Endometrium (tissue), 2 donors: ENCODE measurements around the gene NT5C3B.

Experiments
- FAIRE-seq: peaks from 2 replicates; lab custom pipeline; 2012; peaks lifted over from hg19 to GRCh38; lab: Jason Lieb, UNC
- donor health status: control.
- donor health status: control.

Gene NT5C3B

DNA sequence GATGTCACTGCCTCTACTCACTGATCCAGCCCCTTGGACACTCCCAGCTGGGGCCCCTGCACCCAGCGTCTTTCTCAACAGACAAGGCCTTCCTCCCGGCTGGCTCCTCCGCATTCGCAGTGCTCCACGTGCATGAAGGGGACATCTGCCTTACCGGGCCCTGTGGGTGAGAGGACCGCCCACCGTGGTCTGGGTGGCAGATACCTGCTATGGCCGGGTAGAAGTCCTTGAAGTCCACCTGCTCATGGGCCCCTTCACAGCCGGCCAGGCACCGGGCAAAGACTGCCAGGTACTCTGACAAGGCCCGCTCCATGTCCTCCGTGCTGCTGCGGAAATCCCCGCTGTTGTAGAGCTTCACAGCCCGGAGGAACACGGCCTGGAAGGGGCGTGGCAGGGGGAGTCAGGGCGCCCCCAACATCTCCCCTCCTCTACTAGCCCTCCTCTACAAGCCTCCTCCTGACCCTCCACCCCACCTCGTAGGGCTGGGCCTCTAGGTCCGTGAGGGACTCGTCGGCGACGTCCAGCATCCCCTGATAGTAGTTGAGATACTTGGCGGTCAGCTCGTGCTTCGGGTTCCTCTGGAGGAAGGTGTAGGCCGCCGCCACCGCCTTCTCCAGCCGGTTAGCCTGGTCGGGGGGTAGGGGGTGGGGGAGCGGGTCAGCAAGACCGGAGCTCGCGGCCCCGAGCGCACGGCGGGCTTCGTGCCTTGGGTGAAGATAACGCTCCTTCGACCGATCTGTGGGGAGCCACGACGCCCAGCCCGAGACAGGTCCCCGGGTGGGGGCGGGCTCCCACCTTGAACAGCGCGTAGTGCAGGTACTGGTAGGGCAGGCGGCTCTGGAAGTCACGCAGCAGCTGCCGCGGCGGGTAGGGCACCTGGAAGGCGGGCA lies 25.1 kb downstream of the NT5C3B start:
- no peak for FAIRE-seq

GRCh38 chr17:41806685-41807445 lies 29.2 kb downstream of the NT5C3B start:
- FAIRE-seq, result no peak

GRCh38 chr17:41803049-41804020 lies 32.7 kb downstream of the NT5C3B start:
- FAIRE-seq, result no peak

DNA sequence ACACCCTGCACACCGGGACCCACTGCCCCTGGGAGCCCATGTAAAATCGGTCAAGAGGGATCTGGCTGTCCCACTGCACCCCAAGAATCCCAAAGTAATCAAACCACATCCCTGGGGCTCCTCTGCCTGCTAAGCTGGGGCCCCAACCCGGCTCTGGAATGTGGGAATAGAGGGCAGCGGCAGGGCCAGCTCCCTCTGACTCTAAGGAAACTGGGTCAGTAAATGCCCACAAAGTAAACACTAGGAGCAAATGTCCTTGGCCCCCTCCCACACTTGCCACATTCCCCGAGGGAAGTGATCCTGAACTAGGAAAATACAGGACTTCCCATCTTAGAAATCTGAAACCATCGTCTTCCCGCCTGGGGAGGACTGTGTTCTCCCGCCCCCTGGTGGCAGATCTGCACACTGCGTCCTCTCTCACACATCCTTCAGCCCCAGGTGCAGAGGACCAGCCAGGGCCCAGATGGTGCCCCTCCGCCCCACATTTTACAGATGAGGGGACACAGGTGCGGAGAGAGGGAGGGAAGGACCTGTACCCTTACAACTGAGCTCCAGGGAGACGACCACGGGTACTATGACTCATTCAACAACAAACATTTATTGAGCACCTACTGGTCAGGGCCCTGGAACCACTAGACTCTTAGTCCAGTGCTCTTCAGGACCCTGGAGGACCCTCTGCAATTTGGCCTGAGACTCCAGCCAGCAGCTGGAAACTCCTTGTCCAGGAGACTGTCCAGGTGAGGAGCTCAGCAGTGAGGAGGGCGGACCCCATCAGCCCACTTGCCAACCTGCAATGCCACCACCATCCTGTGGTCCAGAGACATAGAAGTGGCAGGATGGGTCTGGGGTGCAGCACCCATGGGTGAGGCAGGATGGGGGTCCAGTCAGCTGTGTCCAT lies 34.4 kb downstream of the NT5C3B start:
- peak; percentile 55 for FAIRE-seq

- FAIRE-seq, result no peak
Measured at GRCh38 chr17:41800601-41801373, 35.2 kb downstream of the NT5C3B start.

- no peak for FAIRE-seq
Measured at GRCh38 chr17:41799366-41799765, 36.7 kb downstream of the NT5C3B start.

- no peak for FAIRE-seq
Measured at GRCh38 chr17:41797377-41797776, 38.7 kb downstream of the NT5C3B start.

GRCh38 chr17:41796121-41796895 lies 39.7 kb downstream of the NT5C3B start:
- FAIRE-seq, result no peak

- no peak for FAIRE-seq
Measured at GRCh38 chr17:41794540-41794975, 41.5 kb downstream of the NT5C3B start.

DNA sequence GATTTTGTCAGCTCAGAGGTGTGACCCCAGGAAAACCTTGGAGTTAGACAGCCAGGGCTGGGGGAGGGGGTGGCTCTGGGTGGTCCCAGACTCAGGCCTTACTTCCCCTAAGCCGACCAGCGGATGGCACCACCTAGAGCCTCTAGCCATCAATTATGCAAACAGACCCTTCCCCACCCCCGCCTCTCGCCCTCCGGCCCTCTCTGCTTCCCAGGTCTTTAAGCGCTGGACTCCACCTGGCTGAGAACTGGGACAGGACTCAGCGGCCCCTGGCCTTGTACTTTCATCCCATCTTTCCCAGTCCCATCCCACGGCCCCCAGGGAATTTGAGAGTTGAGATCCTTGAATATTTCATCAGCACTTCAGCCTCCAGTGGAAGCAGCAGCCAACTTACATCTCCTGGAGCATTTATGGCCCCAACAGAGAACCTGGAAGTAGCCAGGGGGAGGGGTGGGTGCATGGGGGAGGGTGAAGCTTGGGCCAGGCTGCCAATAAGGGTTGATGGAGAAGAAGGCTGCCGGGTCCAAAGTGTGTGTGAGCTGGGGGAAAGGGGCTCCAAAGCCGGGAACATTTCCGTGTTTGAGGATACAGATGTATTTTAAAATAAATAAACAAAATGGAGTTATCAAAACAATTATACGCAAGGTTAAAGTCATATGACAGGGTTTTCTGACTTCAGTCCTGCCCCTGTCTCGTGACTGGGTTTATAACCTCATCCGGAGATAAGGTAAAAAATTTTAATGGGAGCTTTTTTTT lies 42.1 kb downstream of the NT5C3B start:
- no peak for FAIRE-seq

- FAIRE-seq, result no peak
Measured at GRCh38 chr17:41792845-41793783, 42.9 kb downstream of the NT5C3B start.

GRCh38 chr17:41787021-41787418 lies 49.0 kb downstream of the NT5C3B start:
- no peak for FAIRE-seq

- FAIRE-seq, result peak; percentile 91
Measured at GRCh38 chr17:41786227-41787020, 49.6 kb downstream of the NT5C3B start, which contains the start of gene JUP. JUP (minus strand) TSS chr17:41786711; CDS start chr17:41771854, 14,857 bp downstream.

DNA sequence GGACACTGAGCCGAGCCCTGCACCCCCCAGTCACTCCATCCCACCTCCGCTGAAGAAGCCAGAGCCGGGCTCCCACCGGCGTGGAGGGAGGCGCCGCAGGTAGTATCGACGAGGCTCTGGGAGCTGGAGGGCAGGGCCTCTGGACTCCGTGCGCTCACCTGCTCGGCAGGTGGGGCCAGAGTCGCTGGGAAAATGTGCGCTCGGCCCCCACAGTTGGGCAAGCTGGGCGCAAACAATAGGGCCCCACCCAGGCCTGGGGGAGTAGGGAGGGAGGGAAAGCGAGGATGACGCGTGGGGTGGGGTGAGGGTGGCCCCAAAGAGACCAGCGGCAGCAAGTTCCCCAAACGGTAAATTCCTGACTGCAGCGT lies 50.2 kb downstream of the NT5C3B start:
- FAIRE-seq, result no peak

DNA sequence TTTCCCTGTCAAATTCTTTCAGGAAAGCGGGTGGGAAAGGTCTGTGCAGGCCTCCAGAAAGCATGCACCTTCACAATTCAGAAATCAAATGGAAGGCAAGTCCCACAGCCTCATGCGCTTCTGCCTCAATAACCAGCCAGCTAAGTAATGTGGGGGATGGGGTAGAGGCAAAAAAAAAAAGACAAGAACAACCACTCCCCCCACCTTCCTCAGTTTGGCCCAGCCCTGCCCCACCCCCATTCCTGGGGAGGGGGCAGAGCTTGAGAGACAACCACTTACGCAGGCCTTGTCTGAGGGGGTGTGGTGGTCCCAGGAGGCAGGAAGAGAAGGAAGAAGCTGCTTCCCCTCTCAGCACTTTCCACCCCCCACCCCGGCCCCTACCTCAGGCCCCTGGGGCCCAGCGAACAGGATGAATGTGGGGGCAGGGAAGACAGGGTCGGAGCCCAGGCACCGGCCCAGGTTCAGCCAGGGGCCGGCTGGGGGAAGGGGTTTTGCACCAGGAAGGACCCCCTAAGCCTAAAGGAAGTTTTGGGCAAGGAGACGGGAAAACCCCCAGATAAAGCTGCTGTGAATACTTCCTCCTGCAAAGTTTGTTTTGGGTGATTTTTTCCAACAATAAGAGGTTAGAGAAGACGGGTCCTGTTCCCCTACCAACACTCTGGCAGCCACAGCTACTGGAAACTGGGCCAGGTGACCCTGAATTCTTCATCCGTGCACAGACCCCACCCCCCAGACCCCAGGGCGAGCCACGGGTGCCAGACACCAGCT lies 50.8 kb downstream of the NT5C3B start:
- FAIRE-seq, result no peak
